GM19324 (cell line): ENCODE data around the gene HOXA5.

Experiments used
- ATAC-seq: cut with Tn5 transposase; IDR thresholded peaks from one replicate; pipeline ENCODE4 v1.9.1; 2021; ENCODE audit warnings: mild to moderate bottlenecking, moderate library complexity; ENCODE audit not compliant: unreplicated experiment, low FRiP score

HOXA5 gene

GRCh38 chr7:27150568-27151340 lies 7.3 kb upstream of the HOXA5 start:
- ATAC-seq, result peak; percentile 77

GRCh38 chr7:27149842-27150567 lies 6.5 kb upstream of the HOXA5 start:
- no peak for ATAC-seq

GRCh38 chr7:27148756-27149641 lies 5.5 kb upstream of the HOXA5 start:
- ATAC-seq, result no peak

- ATAC-seq, result no peak
Observed at GRCh38 chr7:27148031-27148755, 4.7 kb upstream of the HOXA5 start.

GRCh38 chr7:27147199-27148030 lies 3.9 kb upstream of the HOXA5 start, which contains the start of gene HOXA6:
TSS of gene HOXA6 (minus strand) at chr7:27147774. CDS start at chr7:27147749, 25 bp downstream.
- ATAC-seq, result no peak

GRCh38 chr7:27146491-27147198 lies 3.2 kb upstream of the HOXA5 start:
- ATAC-seq, result no peak

GRCh38 chr7:27145914-27146412 lies 2.5 kb upstream of the HOXA5 start:
- no peak for ATAC-seq

- ATAC-seq, result no peak
Observed at GRCh38 chr7:27145165-27145913, 1.9 kb upstream of the HOXA5 start.

- no peak for ATAC-seq
Observed at GRCh38 chr7:27144781-27145164, 1.3 kb upstream of the HOXA5 start.

- ATAC-seq, result no peak
Observed at GRCh38 chr7:27143950-27144780, 684 bp upstream of the HOXA5 start.

- no peak for ATAC-seq
Observed at GRCh38 chr7:27142580-27143022, 880 bp downstream of the HOXA5 start.

GRCh38 chr7:27141923-27142579 lies 1.4 kb downstream of the HOXA5 start:
- no peak for ATAC-seq

- ATAC-seq, result no peak
Observed at GRCh38 chr7:27141137-27141922, 2.2 kb downstream of the HOXA5 start.

- ATAC-seq, result no peak
Observed at GRCh38 chr7:27140126-27140857, 3.2 kb downstream of the HOXA5 start.
